Transverse colon (tissue), 4 donors: ENCODE data around the gene TCF23.

Experiments used
- EP300 ChIP-seq: sonication (generic); formaldehyde crosslinking; IDR thresholded peaks from one replicate; pipeline ENCODE4 v1.6.1; 2017; ENCODE audit warnings: antibody characterized with exemption, low read depth
- POLR2A ChIP-seq: fragments of 450-650 bp; IDR thresholded peaks from one replicate; pipeline ENCODE4 v1.6.1; 2016; ENCODE audit warnings: antibody characterized with exemption, mild to moderate bottlenecking, moderate library complexity
- POLR2AphosphoS5 ChIP-seq, 3 donors: sonication (generic); formaldehyde crosslinking; IDR thresholded peaks; one replicate each; pipeline ENCODE4 v1.6.1; 2016; ENCODE audit warnings: antibody characterized with exemption in 3 of 3
- TF ChIP-seq, protein P1 (sequence below), 5 experiments: fragments of 200-600 bp in 3 of 5; fragments of 450-650 bp in 2 of 5; sonication (generic) in 3 of 5; IDR thresholded peaks; 1 replicate in 2 of 5; 2 replicates in 3 of 5; pipeline ENCODE4 v1.5.1; 2016 to 2017; ENCODE audit warnings: antibody characterized with exemption in 5 of 5, inconsistent platforms in 3 of 5, mild to moderate bottlenecking in 2 of 5, moderate library complexity in 1 of 5

DNA sequence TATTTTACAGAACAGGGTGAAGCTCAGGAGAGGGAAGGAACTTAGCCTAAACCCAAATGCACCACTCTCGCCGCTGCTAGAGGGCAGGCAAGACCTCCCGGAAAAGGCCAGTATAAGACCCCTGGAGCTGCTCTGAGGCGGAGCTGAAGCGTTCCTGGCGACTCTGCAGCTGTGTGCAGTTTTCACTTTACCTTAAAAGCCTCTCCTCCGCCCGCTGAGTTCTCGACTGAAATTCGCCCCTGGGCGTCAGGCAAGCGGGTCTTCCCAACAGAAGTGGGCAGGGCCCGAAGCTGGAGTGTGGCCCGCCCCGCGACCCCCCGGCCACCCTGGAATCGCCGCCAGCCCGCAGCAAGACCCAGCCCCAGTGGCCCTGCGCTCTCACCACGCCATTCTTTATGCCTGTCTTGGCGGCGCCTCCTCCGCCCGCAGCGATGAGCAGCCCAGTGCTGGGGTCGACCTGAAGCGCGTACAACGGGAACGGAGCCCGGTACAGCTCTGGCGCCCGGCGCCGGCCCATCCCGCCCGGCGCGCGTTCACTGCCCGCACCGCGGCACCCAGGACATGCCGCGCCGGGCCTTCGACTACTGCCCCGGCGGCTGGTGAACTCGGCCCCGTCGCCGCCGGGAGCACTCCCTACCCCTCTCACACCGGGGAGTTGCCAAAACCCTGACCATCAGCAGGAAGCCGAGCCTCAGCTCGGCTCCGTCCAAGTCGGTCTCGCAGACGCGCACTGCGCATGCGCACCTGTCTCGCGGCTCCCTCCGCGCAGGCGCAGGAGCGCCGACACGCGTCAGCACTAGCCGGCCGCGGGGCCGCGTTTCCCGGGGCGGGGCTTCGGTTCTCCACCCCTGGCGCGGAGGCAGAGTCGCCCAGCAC lies 14.7 kb upstream of the TCF23 start, which contains the start of gene PREB:
- TF ChIP-seq, protein P1, sequence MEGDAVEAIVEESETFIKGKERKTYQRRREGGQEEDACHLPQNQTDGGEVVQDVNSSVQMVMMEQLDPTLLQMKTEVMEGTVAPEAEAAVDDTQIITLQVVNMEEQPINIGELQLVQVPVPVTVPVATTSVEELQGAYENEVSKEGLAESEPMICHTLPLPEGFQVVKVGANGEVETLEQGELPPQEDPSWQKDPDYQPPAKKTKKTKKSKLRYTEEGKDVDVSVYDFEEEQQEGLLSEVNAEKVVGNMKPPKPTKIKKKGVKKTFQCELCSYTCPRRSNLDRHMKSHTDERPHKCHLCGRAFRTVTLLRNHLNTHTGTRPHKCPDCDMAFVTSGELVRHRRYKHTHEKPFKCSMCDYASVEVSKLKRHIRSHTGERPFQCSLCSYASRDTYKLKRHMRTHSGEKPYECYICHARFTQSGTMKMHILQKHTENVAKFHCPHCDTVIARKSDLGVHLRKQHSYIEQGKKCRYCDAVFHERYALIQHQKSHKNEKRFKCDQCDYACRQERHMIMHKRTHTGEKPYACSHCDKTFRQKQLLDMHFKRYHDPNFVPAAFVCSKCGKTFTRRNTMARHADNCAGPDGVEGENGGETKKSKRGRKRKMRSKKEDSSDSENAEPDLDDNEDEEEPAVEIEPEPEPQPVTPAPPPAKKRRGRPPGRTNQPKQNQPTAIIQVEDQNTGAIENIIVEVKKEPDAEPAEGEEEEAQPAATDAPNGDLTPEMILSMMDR (IDR thresholded peaks at IDR 0.05), result peak in 1 of 5 experiments; percentile 3
- no peak for TF ChIP-seq EP300
- peak; percentile 93 to 97 (median 96) for TF ChIP-seq POLR2AphosphoS5 (IDR thresholded peaks at IDR 0.05)
- TF ChIP-seq POLR2A, result peak; percentile 90
